Activated CD4-positive, CD25-positive, alpha-beta regulatory T cell treated with anti-CD3 and anti-CD28 coated beads, Interleukin-2, amount 50 U/mL, for 72 hours (primary cell): ENCODE data around the gene RSU1.
"Not testable (repeated sequence)": the region's sequence is repeated elsewhere in the genome, so short reads cannot be mapped to it uniquely, and the experiment has no call there.

Experiments
- DNase-seq: peaks from one replicate; pipeline ENCODE4 v3.0.0; 2021

The RSU1 gene

DNA sequence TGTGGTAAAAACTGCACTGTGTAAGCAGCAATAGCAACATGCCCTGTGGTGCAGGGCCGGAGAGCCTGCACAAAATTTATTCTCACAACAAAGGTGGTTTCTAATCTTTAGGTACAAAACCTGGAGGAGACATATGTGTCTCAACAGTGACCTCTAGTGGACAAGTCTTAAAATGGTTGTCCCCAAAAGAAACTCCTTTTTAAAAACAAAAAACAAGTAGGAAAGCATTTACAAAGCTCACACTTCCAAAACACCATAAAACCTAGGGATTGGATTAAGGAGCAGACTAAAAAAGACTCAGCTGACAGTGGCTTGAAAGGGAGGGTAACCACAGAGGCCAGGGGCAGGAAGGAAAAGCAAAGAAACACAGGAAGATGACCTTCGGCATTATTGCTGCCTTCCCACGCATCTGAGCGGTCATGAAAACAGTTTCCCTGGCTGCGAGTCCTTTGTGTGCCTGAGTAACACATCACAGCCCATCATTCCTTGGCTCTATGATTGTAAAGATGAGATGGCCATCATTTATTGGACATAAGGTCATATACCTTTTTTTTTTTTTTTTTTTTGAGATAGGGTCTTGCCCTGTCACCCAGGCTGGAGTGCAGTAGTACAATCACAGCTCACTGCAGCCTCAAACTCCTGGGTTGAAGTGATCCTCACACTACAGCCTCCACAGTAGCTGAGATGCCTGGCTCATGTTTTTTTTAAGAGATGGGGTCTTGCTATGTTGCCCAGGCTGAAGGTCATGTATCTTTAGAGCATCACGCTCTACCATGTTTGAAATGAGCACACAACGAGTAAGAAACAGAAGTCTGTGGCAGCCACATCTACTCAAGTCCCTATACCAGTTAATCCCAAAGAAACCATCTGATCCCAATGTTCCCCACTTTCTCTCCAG is 39.5 kb downstream of the RSU1 start:
- no peak for DNase-seq

DNA sequence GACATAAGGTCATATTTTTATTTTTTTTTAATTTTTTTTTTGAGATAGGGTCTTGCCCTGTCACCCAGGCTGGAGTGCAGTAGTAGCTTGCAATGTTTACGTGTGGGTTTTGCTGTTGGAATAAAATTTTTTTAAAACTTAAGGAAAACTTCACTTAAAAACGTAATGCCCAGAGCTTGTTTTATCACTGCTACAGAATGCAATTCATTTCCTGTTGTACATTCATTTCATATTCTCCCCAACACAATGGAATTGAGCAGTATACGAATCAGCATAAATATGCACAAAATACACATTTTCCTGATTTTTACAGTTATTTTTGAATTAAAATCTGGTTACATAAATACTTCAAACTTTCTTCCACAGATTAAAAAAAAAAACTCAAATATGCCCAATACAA is 40.3 kb downstream of the RSU1 start:
- DNase-seq = no peak

DNA sequence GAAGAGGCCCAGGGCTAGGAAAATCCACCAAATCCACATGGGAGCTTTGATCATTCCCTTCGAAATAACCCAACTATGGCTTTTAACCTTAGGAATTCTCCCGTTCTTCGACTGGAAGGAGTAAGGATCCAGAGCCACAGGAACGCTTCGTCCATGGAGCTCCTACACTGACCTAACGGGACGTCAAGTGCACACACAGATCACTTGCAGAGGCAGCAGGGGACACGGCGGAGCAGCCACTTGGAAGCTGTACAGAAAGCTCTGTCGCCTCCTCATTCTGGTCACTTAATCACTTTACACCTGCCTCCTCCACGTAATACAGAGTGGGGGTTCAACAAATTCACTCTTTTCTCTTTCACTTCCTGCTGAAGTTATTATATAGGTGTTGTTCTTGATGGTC is 43.9 kb downstream of the RSU1 start:
- DNase-seq = no peak

DNA sequence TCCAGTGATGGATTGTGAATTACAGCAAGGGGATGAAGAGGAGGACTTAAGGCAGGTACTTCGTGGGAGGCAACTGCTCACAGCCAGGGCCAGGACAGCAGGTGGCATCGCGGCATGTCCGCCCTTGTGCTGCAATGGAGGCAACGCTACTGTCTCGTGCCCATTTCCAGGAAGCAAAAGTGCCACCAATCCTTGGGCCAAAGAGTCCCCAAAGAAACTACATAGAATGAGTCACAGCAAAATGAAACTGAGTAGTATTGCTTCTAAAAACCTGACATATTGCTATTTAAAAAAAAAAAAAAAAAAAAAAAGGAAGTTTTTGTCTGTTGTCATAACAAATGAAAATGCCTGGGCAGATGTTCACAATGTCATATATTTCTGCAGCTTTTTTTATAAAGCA is 46.6 kb downstream of the RSU1 start:
- no peak for DNase-seq

DNA sequence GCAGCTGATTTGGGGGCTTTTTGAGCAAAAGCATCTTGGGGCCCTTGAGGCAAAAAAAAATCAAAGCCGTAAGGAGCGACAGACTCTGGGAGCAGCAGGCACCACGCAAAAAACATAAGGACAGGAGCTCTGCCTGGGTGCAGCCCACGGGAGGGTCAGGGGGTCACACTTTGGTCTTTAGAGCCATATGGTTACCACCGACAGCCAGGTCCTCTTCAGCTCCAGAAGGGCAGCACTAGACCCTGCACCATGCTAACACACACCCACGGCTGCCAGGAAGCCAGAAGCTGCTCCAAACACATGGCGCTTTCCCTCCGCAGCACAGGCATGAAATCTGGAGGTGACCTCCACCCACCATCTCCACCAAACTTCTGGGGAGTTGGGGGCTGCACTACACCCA is 47.1 kb downstream of the RSU1 start:
- DNase-seq = no peak

DNA sequence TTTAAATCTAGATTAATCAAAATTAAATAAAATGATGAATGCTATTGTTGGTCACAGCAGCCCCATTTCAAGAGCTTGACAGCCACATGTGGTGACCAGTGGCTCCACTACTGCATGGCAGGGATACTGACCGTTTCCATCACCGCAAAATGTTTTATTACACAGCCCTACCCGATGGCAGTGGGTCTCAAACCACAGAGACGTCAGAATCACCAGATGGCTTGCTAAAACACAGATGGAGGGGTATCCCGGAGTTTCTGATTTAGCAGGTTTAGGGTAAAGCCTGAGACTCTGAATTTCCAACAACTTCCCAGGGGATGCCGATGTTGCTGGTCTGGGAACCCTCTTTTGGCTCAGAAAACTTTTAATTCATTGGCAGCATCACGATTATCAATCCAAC is 47.9 kb downstream of the RSU1 start:
- no peak for DNase-seq

DNA sequence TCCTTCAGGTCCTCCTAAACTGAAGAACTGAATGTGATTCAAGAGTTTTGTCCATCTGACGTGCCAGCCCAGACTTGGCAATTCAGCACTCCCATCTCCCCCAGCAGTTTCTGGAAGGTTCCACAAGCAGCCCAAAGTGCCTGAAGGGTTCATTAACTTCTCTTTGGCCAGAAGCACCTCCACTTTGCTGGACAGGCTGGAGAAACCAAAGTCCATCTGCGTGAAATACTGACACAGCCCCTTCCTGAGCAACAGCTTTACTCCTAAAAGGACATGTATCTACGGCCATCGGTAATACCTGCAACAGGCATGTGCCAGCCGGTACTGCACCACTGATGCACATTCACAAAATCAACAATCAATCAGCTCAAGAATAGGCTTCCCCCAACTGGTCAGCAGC is 48.5 kb downstream of the RSU1 start:
- no peak for DNase-seq

DNA sequence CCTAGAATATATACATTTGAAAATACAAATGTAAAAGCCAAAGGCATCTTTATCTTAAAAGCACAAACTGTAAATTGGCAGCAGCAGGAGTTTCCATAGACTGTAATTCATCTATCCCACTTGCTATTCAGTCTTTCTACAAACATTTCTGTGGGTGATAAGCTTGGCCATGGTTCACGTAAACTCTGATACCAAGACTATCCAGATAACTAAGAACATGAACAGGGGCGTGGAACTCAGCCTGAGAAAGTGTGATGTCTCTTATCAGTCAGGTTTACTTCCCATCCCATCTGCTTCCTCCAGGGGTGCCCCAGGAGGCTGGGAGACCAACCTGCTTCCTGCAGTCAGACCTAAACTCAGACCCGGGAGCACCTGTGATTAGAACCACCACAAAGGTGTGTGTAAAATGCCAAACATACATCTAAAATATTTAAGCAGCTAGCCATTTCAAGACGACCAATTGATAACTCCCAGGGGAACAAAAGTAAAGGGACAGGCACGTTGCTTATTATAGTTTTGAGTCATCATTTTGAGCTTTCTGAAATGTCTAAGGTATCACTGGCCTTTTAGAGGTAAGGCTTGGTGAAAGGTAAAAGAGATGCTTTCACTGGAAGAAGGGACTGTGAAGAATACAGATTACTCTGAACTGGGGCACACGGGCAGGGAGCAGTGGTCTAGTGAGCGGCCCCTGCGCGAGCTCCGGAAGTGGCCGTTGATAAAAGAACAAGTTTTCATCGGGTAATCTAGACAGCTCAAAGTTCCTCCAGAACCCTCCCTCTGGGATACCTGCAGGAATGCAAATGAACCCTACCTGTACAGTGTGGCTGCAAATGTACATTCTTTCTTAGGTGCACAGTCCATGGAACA is 51.5 kb downstream of the RSU1 start:
- no peak for DNase-seq

DNA sequence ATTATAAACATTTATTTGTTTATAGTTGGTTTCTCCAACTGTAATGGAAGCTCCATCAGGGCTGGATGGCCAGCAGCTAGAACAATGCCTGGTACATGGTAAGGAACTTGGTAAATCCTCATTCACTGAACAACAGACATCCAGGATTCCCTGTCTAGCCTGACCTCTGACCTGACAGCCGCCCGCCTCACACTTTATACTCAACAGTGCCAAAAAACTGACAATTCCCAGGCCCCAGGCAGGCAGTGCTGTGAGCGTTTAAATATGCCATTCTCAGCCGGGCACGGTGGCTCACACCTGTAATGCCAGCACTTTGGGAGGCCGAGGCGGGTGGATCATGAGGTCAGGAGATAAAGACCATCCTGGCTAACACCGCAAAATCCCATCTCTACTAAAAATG is 55.9 kb downstream of the RSU1 start:
- DNase-seq = no peak

DNA sequence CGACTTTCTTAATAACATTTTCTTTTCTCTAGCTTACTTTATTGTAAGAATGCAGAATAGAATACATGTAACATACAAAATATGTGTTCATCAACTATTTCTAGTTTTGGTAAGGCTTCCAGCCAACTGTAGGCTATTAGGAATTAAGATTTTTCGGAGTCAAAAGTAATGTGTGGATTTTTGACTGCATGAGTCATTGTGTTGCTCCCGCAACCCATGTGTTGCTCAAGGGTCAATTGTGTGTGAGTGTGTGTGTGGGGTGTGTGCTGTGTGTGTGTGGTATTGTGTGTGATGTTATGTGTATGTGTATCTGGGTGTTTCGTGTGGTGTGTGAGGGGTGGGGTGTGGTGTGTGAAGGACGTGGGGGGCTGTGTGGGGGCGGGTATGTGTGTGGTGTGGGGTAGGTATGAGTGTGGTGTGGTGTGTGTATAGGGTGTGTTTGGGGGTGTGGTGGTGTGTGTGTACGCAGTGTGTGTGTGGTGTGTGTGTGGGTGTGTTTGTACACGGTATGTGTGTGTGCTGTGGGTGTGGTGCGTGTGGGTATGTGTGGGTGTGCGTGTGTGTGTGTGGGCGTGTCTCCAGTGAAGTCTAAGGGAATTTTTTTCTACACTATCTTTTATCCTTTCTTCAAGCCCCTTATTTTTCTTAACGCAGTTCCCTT is 60.5 kb downstream of the RSU1 start:
- no peak for DNase-seq

DNA sequence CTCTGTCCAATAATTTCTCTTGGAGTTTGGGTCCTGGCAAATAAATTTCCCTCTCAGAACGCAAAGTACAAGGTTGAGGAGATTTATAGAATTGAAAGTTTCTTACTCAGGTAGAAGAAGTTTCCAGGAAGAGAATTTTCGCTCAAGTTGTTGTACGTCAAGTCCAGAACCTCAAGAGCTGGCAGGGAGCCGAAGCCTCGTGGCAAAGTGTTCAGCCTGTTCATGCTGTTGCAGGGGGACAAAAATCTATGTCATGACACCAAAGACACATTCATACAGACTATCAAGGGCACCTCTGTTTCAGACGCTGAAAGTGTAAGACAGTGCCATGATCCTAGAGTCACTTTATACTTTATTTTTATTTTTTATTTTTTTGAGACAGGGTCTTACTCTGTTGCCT is 62.5 kb downstream of the RSU1 start:
- no peak for DNase-seq

DNA sequence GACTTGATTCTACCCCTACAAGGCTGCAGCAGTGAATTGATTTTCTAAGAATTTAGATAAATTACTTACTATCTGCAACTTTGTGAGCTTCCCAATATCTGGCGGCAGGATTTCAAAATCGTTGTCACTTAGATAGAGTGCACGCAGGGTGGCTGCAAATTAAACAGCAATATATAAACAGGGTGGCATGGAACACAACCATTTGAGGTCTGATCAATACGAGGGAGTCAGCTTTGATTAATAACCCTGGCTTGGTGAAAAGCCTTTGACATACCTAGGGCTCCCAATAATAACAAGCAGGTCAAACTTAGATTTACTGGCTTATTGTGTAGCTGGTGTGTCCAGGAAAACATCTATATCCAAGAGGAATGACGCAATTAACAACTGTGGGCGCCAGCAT is 64.4 kb downstream of the RSU1 start:
- not testable (repeated sequence) for DNase-seq

DNA sequence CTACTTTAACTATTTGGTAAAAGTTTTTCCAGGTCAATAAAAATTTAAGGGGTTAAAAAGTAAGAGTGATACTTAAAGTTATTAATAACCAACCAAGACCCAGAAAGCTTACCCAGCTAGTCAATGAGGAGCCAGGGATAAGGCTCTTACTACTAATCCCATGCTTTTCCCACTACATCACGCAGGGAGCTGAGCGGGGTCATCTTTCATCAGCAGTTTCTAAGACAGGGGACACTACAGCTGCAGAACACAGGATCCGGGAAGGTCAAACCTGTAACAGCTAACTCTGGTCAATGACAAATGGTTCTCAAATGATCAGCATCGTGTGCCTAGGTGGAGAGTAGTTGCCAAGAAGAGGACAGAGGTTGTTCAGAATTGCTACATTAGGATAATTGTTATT is 65.1 kb downstream of the RSU1 start:
- no peak for DNase-seq

DNA sequence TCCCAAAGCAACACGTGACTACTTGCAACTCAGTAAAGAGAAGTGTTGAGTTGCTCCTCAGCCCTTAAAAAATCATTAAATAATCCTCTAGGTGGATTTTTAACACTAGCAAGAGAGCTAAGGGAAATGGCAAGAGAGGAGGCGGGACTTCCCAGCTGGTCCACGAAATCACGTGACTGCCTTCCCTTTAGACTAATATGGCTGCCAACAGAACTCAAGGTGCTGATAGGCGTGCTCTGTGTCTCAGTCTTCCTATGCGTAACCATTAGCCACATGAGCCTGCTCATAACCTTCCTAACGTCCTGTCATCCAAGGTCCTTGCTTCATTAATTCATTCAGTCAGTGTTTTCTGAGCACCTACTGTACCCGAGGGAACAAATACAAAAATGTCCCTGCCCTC is 66.0 kb downstream of the RSU1 start:
- no peak for DNase-seq

DNA sequence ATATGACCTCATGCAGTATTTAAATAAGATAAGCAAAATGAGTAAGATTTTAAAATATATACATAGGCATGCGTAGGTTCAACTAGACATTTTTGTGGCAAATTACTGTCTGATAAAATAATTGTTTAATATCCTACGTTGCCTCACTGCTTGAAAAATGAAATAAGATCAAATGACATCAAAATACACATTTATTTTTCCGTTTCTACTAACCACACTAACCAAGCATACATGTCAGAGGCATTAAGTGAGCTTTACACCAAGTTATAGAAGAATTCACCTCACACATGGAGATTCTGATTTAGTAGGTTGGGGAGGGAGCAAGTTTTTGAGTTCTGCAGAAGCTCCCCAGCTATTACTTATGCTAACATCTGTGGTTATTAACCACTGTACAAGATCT is 66.8 kb downstream of the RSU1 start:
- DNase-seq = no peak

DNA sequence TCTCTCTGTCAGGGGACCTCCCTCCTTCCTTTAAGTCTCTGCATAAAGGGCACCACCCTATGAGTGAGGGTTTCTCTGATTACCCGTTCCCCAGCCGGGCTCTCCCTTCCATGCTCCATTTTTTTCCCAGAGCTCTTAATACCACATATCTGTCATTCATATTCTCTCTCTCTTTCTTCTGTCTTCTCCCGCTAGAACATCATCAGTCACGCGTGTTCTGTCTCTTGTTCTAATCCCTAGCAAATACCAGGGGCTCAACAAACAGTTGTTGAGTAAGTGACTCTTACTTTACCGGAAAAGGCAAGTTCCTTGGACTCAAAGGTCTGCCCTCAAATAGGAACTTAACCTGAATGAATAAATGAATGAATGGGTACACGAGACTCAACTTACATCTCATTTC is 68.5 kb downstream of the RSU1 start:
- no peak for DNase-seq

DNA sequence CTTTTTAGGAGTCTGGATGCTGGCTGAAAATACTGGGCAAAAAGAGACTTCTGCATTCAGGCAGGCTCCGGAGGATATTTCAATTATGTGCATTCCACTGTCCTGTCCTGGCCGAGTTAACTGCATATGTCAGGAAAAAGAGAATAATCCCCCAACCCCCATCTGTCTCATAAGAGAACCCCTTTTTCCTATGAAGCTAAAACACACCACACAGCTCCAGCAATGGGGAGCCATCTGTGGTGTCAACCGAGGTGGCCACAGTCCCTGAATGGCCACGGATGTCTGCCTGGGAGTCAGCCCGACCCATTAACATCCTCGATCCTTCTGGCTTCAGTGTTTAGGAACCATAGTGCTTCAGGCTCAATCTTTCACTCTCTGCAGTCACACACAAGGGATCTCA is 70.4 kb downstream of the RSU1 start:
- DNase-seq = no peak

DNA sequence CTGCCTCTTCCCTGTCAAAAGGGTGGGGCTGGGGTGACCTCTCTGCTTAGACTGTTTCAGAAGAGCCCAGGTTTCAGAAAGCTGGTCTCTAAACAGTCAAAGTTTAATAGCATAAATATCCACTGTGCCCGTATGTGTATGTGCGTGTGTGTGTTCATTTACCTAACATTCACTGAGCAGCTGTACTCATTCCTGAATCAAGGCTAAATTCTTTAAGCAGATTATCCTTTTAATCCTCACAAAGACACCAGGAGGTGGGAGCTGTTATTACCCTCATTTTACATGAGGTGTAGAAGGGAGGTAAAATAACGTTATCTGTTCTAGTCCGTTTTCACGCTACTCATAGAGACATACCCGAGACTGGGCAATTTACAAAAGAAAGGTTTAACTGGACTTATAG is 72.2 kb downstream of the RSU1 start:
- DNase-seq = no peak

DNA sequence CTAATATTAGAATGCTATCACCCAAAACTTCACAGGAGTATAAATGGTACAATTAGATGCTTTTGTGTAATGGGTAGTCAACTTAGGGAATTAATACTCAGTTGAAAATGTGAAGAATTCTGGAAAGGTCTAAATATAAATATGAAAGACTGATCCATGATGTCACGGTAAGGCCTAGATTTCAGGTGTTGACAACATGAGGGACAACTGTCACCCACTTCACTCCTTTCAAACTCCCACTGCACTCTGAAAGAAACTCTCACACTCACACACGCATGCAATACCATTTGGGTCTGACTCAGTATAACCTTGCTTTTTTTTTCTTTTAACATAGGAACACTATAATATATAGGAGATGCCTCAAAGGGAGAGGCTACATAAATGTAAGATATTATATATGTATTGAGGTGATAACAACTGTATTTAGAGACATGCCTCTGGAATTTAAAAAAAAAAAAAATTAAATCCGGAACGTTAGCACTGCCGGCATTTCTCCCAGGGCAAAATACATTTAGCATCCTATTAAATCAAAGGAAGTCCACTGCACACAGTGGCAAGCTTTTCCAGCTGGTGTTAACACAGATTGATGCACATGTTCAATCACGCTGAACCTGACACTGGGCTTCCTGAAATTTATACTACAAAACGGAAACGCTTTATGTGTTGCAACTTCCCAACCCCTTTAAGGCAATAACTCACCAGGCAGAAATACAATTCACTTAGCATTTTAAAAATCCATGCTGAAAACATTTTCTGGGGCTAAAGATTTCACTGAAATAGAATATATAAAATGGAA is 74.9 kb downstream of the RSU1 start:
- DNase-seq = no peak

DNA sequence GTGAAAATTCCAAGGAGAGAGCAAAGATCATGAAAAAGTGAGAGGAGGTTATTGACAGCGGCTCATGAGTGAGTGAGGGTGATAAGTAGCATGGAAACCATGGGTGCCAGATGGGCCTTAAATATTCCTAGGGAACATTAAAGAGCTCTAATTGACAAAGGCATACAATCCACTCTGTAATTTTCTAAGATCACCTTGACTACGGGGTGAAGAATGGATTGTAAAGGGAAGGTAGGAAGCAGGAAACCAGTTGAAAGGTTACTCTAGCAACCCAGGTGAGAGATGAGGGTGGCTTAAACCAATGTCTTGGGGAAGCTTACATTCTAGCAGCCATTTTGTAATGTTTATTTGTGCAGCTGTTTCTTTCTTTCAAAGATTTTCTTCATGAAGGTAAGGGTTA is 75.7 kb downstream of the RSU1 start:
- DNase-seq = no peak

DNA sequence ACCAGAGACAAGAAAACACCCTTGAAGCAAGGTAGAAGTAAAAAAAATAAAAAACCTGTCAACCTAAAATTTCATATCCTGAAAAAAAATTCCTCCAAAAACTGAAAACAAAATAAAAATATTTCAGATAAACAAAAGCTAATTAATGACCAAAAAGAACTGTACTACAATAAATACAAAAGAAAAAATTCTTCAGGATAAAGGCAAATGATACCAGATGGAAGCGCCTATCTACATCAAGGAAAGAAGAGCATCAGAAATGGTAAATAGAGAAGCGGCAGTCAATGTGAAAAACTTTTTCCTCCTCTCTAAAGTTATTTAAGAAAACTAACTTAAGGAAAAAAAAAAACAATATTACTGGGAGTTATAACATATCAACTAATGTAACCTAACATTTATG is 79.8 kb downstream of the RSU1 start:
- no peak for DNase-seq

DNA sequence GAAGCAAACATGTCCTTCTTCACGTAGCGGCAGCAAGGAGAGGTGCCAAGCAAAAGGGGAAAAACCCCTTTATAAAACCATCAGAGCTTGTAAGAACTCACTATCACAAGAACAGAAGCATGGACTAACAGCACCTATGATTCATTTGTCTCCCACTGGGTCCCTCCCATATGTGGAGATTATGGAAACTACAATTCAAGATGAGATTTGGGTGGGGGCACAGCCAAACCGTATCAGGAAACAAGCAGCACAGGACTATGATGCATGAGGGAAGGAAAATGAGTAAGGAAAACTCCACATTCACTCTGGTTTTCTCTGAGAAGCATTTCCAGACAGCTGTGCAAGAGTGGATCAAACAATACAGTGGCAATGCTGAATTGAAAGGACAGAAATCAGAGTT is 81.6 kb downstream of the RSU1 start:
- no peak for DNase-seq

DNA sequence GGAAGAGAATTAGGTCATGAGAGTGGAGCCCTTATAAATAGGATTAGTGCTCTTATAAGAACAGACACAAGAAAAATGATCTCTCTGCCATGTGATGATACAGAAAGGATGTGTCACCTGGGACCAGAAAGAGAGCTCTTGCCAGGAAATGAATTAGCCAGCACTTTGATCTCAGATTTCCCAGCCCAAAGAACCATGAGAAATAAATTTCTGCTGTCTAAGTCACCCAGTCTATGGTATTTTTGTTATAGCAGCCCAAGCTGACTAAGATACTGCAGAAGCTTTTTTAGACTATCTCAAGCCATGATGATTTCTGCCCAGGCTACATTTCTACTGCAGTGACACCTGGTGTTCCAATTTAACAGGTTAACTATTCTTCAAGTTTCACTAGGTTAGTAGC is 84.8 kb downstream of the RSU1 start:
- DNase-seq = no peak
